Medulla oblongata (tissue), 1 donor: ENCODE measurements around the gene PLXDC2.

ENCODE experiments used
- DNase-seq: peaks from one replicate; pipeline ENCODE4 v3.0.0-alpha.2; 2015; ENCODE audit errors: extremely low spot score

PLXDC2 gene

DNA sequence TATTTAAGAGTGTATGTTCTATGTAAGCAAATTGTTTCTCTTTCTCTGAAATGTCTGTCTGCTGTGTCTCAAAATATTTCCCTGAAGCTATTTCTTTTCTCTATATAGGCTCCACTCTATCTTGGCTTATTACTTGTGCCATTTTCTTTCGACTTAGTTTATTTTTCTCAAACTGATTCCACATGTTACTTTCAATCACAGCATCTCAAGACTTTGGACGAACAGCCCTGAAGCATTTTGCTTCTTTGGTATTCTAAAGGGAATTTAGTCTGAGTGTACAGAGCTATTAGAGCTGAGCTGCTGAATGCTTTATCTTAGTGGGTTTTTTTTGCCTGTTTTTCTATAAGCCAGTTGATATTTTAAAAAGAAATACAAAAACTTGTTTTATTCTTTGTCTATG is 95.7 kb downstream of the PLXDC2 start:
- no peak for DNase-seq

DNA sequence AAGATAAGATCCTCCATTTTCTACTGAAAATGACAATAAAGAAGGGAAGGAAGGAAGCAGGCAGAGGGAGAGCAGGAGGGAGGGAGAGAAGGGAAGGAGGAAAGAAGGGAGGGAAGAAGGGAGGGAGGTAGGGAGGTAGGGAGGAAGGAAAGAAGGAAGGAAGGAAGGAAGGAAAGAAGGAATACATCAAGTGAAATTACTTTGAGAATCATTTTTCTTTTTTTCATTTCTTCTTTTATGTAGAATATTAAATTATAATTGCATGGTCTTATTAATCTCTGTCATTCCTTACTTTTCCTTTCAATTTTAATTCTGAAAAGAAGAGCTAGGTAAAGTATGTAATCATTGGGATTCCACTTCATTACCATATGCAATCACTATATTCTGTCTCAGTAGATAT is 97.8 kb downstream of the PLXDC2 start:
- DNase-seq: no peak

DNA sequence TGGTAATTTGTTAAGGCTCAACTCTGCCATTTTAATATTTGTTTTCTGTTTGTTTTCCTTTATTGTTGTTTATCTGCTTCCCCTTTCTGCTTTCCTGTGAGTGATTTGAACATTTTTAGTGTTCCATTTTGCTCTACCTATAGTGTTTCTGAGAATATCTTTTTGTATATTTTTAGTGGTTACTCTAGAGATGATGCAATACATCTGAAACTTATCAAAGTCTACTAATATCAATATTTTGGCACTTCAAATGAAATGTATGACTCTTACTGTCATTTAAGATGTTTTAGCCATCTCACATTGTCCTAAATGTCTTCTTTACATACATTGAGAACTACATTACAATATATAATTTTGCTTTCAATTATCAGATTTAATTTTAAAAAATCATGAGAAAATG is 98.9 kb downstream of the PLXDC2 start:
- no peak for DNase-seq

DNA sequence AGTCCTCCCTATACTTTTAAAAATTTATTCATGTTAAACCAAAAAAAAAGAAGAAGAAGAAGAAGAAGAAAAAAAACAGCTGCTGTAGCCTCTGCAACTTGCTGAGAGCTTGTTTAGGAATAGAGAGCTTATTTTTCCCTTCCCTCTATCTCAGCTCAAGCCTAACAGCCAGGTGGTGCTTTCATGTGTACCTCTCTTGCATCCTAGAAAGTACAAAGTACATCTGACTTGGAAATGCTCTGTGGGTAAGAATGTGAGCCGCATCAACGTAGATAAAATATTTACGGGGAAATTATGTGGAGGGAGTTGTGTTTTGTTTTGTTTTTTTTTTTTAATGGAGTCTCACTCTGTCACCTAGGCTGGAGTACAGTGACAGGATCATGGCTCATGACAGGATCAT is 99.6 kb downstream of the PLXDC2 start:
- DNase-seq: no peak

DNA sequence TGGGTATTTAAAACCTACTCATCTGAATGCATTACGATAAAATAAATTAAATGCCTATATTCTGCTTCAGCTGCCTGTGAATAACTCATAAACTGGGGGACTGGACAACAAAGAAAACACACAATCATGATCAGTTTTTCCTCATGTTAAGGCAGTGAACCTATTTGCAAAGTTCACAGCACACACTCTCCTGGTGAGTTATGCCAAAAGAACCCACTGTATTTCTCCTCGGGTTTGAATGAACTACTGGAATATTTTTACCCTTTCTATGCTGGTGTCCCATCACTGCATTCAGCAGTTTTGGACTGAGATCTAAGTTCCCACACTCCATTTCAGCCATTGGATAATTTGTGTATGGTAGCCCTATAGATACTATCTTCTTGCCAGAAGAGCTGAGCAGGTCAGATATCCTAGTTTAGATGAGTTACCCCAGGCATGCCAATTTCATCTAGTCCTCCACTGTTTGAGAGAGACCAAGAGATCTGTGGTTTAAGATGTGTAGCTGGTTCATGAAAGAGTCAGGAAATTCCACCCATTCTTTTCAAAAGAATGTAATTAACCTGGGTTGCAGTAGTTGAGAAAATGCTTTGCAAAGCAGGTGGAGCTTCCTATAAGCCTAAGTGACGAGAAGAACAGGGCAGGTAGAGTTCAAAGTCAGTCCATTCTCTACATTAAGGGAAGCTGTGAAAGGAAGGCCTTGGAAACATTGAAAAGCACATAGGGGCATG is 101.7 kb downstream of the PLXDC2 start:
- DNase-seq: no peak

DNA sequence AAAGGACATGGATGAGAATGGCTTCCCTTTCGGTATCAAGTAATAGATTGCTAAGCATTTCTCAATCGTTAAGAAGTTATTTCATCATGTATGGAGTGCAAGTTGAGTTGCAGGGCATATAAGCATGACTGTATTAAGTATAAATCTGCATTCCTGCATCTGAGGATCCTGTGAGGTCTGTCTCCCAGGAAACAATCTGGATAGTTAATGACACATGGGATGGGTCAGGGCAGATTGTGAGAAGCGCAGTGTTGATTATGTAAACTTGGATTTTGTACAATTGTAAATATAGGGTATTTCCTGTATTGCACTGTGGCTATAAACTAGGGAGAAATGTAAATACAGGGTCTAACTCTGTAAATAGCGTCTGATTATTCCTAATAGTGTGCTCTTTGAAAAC is 102.6 kb downstream of the PLXDC2 start:
- no peak for DNase-seq

DNA sequence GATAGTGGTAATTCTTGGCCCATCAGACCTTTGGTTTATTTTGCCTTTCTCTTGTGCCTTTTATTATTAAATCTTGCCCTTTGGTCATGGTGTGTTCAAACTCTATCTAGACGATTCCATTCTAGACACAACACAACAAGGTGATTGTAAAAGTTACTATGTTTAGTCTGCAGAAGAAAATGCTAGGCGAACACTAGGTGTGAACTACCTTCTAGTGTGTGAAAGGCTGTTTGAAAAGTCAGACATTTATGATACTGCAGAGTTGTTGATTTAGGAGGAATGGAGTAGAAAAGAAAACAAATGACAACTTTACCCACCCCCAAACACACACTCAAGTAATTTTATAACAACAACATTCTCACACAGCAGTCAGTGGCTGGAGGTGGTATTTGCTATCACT is 103.4 kb downstream of the PLXDC2 start:
- DNase-seq: no peak

DNA sequence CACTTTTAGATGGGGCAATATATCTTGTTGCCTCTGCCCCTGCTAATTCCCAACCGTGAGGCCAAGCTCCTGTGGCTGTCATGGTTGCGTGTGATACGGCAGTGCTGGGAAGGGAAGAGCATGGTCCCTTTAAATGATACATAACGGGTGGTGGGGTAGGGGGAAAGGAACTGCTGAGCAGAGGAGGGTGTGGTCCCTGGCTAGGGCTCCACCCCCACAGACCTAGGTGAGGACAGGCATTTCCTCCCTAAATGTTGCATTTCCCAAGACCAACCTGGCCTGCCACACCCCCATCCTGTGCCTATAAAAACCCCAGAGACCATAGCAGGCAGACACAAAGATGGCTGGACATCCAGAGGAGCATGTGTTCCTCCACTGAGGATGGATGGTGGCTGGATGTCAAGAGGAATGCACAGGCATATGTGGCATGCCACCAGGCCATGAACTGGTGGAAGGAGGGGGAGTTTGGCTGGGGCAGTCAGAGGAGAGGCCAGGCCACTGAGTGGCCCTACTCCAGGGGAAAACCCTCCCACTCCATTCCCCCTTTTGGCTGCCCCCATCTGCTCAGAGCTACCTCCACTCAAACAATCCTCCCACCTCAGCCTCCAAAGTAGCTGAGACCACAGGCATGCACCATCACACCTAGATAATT is 104.0 kb downstream of the PLXDC2 start:
- no peak for DNase-seq

DNA sequence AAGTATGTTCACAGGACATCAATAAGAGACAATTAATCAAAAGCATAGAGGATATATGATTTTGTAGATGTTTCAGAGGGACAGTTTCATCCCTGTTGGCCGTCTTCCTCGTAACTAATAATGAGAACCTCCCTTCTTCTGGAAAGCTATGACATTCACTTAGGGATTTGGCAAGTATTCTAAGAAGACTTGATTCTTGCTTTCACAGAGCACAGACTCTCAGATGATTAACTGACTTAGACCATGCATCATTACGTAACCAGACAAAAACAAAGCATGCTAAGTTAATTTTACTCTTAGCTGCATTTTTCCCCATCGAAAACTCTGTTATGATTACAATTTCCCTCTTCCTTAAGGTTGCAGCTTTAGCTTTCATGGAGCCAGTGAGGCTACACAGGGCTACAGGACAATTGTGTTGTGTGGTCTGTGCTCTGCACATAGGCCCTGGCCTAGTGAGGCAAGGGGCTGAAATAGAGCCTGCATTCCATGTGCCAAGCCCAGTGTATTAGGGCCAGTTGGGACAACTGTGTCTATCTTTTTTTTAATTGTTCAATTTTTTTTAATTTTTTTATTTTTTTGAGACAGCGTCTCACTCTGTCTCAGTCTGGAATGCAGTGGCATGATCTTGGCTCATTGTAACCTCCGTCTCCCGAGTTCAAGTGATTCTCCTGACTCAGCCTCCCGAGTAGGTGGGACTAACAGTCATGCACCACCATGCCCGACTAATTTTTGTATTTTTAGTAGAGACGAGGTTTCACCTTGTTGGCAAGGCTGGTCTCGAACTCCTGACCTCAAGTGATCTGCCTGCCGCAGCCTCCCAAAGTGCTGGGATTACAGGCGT is 105.3 kb downstream of the PLXDC2 start:
- peak; percentile 24 for DNase-seq

DNA sequence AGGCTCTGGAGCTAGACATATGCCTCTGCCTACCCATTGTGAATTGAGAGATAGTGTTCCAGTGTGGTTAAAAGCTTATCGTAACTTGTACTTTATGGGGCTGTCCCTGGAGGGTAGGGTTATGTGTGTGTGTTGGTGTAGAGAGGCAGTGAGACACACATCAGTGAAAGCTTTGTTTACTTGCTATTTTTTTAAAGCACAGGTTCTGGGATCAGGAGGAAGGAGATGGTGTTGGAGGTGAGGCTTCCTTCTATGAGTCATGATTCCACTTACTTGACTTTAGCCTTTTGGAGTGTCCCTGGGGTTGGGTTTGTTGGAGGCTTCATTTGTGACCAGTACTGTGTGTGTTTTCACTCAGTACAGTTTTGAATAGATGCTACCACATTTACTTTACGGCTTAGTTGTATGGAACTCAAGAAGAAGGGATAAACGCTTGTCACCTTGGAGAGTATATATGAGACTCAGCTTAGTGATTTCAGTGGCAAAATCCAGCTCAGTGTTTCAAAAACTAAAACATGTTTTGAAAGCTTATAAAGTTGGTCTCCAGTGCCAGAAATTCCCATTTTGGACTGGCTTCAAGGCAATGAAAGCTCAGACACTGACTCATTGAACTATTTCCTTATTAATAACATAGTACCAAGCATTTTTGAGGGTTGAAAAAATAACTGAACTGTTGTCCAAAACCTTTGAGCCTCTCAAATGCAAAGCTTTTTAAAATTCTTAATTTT is 106.2 kb downstream of the PLXDC2 start:
- peak; percentile 28 for DNase-seq

DNA sequence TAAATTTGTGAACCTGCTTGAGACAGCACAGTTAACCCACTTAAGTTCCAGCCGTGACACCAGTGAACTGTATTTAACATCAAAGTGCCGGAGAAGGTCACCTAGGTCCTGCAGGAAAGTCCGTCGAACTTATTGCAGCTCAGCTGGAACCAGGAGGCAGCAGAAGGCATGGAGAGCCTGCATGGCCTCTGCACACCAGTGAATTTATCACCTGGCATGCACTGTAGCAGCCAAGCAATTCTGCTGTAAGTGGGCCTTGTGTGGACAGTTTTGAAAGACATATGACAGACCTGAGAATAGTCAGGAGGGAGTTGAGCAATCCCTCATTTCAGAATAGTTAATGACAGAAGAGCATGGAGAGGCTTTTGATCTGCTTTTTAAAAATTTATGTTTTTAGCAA is 108.8 kb downstream of the PLXDC2 start:
- no peak for DNase-seq

DNA sequence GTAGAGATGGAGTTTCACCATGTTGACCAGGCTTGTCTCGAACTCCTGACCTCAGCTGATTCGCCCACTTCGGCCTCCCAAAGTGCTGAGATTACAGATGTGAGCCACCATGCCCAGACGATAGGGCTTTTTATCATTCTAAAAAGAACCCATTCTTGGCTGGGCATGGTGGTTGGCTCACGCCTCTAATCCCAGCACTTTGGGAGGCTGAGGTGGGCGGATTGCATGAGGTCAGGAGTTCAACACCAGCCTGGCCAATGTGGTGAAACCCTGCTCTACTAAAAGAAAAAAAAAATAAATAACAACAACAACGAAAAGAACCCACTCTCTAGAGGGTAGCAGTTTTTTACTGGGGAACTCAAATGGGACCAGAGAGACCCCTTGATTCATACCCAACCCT is 112.7 kb downstream of the PLXDC2 start:
- DNase-seq: no peak

DNA sequence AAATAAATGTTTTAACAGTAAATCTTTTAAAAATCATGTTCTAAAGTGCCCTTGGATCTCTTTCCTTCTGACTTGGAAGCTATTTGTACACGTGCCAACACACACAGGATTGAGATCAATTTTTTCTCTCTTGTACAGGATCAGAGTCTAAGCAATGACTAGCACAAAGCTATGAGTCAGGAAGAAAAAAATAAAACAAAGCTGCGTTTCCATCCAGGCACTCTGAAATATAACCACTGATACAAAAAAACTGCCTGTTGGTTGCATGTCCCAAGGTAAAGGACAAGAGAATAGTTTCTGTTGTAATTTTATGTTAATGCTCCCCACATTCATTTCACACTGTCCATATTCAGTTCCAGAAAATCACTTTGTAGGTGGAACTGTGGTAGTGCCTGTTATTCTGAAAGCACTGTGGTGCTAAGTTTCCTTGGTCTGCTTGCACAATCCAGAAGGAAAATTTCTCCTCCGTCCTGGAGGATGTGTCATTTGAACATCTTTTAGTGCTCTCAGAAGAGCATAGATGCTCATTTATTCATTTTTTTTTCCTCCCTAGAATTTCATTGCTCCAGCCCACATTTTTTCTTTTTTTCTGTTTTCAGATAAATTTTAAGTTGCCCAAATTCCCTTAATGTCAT is 113.4 kb downstream of the PLXDC2 start:
- no peak for DNase-seq

DNA sequence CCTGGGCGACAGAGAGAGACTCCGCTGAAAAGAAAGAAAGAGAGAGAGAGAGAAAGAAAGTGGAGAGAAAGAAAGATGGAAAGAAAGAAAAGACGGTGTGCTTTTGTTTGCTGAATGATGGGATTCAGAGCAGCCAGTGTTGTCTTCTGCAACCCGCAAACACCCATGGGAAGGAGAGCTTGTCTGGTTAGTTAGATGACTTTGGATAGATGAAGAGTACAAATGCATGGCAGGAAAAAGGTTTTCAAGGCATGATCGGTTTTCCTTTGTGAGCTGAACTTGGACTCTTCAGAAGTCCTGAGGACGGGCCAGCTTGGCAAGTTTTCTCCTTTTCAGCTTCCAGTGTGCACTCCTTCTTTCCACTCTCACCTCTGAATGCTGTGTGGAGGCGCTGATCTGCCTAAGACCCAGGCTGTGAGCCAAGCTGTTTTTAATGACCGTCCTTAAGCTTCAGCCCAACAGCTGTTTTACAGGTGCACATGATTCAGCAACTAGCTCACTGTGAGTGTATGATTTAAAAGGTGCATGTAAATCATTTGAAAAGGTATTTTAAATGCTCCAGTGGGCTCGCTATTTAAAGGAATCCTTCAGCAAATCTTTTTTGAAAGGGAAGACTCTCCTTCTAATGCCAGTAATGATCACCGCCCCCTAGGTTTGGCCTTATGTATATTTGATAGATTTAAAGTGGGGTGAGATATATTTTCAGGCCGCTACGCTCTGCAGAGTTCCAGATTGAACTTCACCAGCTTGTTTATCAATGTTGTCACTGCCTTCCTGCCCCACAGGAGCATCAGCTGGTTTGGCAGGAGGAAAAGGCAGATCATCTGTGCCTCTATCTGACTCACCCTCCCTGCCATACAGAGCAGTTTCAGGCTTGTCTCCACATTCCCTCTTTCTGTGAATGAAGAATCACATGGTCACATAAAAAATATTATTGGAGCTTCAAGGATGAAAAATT is 115.0 kb downstream of the PLXDC2 start:
- peak; percentile 57 for DNase-seq

DNA sequence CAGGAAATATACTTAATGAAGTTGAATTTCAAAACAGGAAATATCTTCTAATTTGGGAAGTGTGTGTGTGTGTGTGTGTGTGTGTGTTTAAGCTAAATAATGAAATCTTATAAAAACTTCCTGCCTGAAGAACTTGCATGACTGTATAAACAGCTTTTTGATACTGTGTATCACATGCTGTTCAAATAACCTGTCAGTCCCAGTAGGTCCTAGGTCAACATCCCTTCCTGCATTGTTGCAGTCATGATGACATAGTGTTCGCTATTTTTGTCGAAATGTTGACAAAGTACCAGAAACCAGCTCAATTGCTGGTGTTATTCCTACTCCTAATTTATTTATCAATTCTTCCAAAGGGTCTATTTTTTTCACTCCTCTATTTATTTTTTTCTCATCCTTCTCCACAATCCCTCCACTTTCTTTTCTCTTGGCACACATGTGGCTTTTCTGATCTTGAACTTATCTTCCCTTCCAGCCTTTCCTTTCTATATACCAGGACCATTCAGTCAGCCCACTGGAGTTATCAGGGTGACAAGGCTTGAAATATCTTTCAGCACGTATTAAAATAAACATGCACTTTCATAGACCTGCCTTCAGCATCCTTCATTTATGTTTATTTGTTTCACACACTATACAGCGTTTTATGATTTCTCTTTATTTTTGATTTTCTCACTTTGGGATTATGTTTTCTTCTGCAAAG is 115.8 kb downstream of the PLXDC2 start:
- no peak for DNase-seq

DNA sequence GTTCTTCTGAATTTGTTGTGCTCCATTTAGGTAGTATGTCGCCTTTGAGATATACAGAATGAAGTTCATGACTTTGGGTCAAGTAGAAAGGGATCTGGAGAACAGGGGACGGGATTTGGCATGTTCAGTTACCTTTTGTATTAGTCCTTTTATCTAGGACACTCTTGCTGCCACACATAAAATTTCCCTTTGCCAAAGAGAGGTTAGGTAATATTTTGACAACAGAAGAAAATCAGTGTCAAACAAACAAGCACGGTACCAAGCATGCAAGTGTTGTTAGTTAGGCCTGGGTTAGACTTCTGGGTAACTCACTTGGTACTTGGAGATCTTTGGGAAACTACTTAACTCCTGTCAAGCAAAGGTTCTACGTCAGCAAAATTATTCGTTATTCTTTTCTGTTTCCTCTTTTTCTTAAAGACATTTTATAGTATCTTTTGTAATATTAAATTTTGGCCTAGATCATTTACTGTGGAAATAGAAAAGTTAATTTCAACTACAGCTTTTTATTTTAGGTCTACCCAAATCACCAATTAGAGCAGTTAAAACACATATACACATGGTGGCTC is 116.7 kb downstream of the PLXDC2 start:
- DNase-seq: no peak

DNA sequence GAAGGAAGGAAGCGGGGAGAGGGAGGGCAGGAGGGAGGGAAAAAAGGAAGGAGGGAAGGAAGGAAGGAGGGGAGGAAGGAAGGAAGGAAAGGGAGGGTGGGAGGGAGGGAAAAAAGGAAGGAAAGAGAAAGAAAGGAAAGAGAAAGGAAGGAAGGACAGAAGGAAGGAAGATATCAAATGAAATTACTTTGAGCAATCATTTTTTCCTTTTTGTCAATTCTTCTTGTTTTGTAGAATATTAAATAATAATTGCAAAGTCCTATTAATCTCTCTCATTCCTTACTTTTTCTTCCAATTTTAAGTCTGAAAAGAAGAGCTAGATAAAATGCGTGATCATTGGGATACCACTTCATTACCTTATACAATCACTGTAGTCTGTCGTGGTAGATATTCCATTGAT is 117.5 kb downstream of the PLXDC2 start:
- DNase-seq: no peak

DNA sequence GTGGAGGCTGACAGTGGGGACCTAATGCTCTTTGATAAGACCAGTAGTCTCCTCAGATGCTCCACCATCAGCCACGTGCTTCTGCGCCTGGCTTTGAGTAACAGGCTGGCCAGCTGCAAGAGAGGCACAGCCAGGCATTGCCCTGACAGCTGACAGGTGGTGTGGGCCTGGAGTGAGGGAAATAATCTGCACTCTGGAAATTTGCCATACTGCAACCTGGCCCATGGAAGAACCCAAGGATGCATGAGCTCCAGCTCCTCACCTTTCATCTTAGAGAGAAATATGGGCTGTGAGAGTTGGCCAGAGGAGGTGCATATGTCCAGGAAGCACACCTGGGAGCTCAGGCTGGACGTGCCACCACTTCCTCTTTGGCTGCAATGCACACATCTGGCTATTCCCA is 118.9 kb downstream of the PLXDC2 start:
- DNase-seq: no peak

DNA sequence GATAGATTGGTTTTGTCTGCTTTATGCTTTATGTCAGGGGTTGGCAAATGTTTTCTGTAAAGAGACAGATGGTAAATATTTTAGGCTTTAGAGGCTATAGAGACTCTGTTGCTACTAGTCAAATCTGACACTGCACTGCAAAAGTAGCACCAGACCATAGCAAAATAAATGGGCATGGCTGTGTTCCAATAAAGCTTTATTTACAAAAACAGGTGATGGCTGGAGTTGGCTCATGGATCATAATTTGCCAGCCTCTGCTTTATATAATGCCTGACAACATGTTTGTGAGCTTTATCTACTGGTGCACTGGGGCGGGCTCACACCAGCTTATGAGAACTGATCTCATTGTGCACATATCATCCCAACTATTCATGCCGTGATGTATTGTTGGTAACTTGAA is 120.1 kb downstream of the PLXDC2 start:
- no peak for DNase-seq

DNA sequence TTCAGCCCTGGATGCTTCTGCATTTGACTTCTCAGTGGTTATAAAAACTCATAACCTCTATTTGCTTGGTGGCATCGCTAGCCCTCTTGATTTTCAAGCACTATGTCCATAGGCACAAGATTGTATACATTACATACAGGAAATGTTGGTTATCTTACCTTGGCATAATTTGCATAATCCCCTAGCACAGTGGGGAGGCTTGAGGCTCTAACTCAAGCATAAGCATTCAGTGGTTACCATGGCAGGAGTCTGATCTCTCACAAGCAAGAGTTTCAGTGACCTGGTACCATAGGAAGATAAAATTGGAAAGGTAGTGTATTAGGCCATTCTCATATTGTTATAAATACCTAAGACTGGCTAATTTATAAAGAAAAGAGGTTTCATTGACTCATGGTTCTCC is 121.8 kb downstream of the PLXDC2 start:
- no peak for DNase-seq
